Measurements from ENCODE around the gene LMNA.

LMNA gene

GRCh38 chr1:156134716-156135435 lies 20.4 kb downstream of the LMNA start:
- Histone ChIP-seq H3K79me1 (ENCODE audit: low read length) (peaks cover 6% of the 10 kb centered on the region), H2AFZ (ENCODE audit: insufficient read depth, low read length, poor library complexity) (no peak overlapping the region), H3K14ac (ENCODE audit: low read length) (no peak overlapping the region), H3K27me3 (ENCODE audit: insufficient read depth, low read length) (no peaks in the 10 kb centered on the region), H3K9ac (ENCODE audit: low read length) (no peak overlapping the region), H3K4ac (ENCODE audit: low read depth, low read length) (no peak overlapping the region), H3K4me1 (ENCODE audit: control insufficient read depth in 1 of 2, insufficient read depth in 2 of 2, low read length in 2 of 2) (peaks cover 5 to 6% of the 10 kb centered on the region in 2 experiments), H3K36me3 (ENCODE audit: control insufficient read depth in 1 of 2, insufficient read depth in 2 of 2, low read length in 2 of 2) (peaks cover 80 to 81% of the 10 kb centered on the region in 2 experiments), H3K4me3 (ENCODE audit: low read depth, low read length) (no peak overlapping the region), H4K8ac (ENCODE audit: low read depth, low read length) (no peak overlapping the region), H3K23ac (ENCODE audit: low read length) (no peak overlapping the region), H3K27ac (ENCODE audit: low read depth, low read length) (no peak overlapping the region), H3K18ac (ENCODE audit: low read length) (peak overlapping the region; percentile 14), H2BK5ac (ENCODE audit: low read depth, low read length, poor library complexity) (no peak overlapping the region), H3K9me3 (ENCODE audit: insufficient read depth, low read depth, low read length) (peaks cover 3% of the 10 kb centered on the region), H2BK120ac (ENCODE audit: insufficient read depth, low read length, poor library complexity) (no peak overlapping the region), H2AK5ac (ENCODE audit: low read length) (no peak overlapping the region), H4K12ac (ENCODE audit: low read depth, low read length) (no peak overlapping the region), H2BK12ac (ENCODE audit: low read length) (no peak overlapping the region), H3K4me2 (ENCODE audit: low read length) (no peak overlapping the region), H4K91ac (ENCODE audit: low read depth, low read length) (no peak overlapping the region), H3K79me2 (ENCODE audit: control insufficient read depth, insufficient read depth, low read length, poor library complexity) (peaks cover 2% of the 10 kb centered on the region)
- WGBS (ENCODE audit: extremely low coverage, insufficient coverage, insufficient read length) = no CpG with 5 or more reads among the region's 18 CpGs
- DNase-seq = no peak

- no peak overlapping the region for H3K9ac ChIP-seq (ENCODE audit: low read length)
- no peak overlapping the region for H2AFZ ChIP-seq (ENCODE audit: insufficient read depth, low read length, poor library complexity)
- no peak overlapping the region for H2AK5ac ChIP-seq (ENCODE audit: low read length)
- H3K27ac ChIP-seq (ENCODE audit: low read depth, low read length) = no peak overlapping the region
- no peak overlapping the region for H3K4me2 ChIP-seq (ENCODE audit: low read length)
- H3K9me3 ChIP-seq (ENCODE audit: insufficient read depth, low read depth, low read length) = peaks cover 3% of the 10 kb centered on the region
- no peak overlapping the region for H4K91ac ChIP-seq (ENCODE audit: low read depth, low read length)
- no peak overlapping the region for H3K4me3 ChIP-seq (ENCODE audit: low read depth, low read length)
- H3K14ac ChIP-seq (ENCODE audit: low read length) = no peak overlapping the region
- no peak for DNase-seq
- no peak overlapping the region for H2BK12ac ChIP-seq (ENCODE audit: low read length)
- peak overlapping the region; percentile 6 for H4K12ac ChIP-seq (ENCODE audit: low read depth, low read length)
- H3K36me3 ChIP-seq (ENCODE audit: control insufficient read depth in 1 of 2, insufficient read depth in 2 of 2, low read length in 2 of 2) = peaks cover 86 to 89% of the 10 kb centered on the region in 2 experiments
- no peak overlapping the region for H3K4ac ChIP-seq (ENCODE audit: low read depth, low read length)
- H4K8ac ChIP-seq (ENCODE audit: low read depth, low read length) = no peak overlapping the region
- H3K23ac ChIP-seq (ENCODE audit: low read length) = no peak overlapping the region
- no peaks in the 10 kb centered on the region for H3K27me3 ChIP-seq (ENCODE audit: insufficient read depth, low read length)
- no peaks in the 10 kb centered on the region for H3K79me1 ChIP-seq (ENCODE audit: low read length)
- no peaks in the 10 kb centered on the region for H3K79me2 ChIP-seq (ENCODE audit: control insufficient read depth, insufficient read depth, low read length, poor library complexity)
- no CpG with 5 or more reads among the region's 34 CpGs for WGBS (ENCODE audit: extremely low coverage, insufficient coverage, insufficient read length)
- no peak overlapping the region for H3K18ac ChIP-seq (ENCODE audit: low read length)
- no peaks in the 10 kb centered on the region for H3K4me1 ChIP-seq (ENCODE audit: control insufficient read depth in 1 of 2, insufficient read depth in 2 of 2, low read length in 2 of 2)
- H2BK5ac ChIP-seq (ENCODE audit: low read depth, low read length, poor library complexity) = no peak overlapping the region
- no peak overlapping the region for H2BK120ac ChIP-seq (ENCODE audit: insufficient read depth, low read length, poor library complexity)
Measured at GRCh38 chr1:156135930-156136871, 21.7 kb downstream of the LMNA start.

GRCh38 chr1:156136970-156137483 lies 22.5 kb downstream of the LMNA start:
- H4K91ac ChIP-seq (ENCODE audit: low read depth, low read length) = no peak overlapping the region
- H3K9me3 ChIP-seq (ENCODE audit: insufficient read depth, low read depth, low read length) = peaks cover 3% of the 10 kb centered on the region
- H2BK5ac ChIP-seq (ENCODE audit: low read depth, low read length, poor library complexity) = no peak overlapping the region
- no peak overlapping the region for H3K4me2 ChIP-seq (ENCODE audit: low read length)
- no peak overlapping the region for H3K4ac ChIP-seq (ENCODE audit: low read depth, low read length)
- H3K18ac ChIP-seq (ENCODE audit: low read length) = no peak overlapping the region
- H3K4me3 ChIP-seq (ENCODE audit: low read depth, low read length) = no peak overlapping the region
- H3K23ac ChIP-seq (ENCODE audit: low read length) = no peak overlapping the region
- no peak overlapping the region for H2AK5ac ChIP-seq (ENCODE audit: low read length)
- no peaks in the 10 kb centered on the region for H3K27me3 ChIP-seq (ENCODE audit: insufficient read depth, low read length)
- H3K27ac ChIP-seq (ENCODE audit: low read depth, low read length) = no peak overlapping the region
- no CpG with 5 or more reads among the region's 12 CpGs for WGBS (ENCODE audit: extremely low coverage, insufficient coverage, insufficient read length)
- no peak overlapping the region for H4K8ac ChIP-seq (ENCODE audit: low read depth, low read length)
- H2BK120ac ChIP-seq (ENCODE audit: insufficient read depth, low read length, poor library complexity) = no peak overlapping the region
- no peak for DNase-seq
- H4K12ac ChIP-seq (ENCODE audit: low read depth, low read length) = peak overlapping the region; percentile 6
- H3K14ac ChIP-seq (ENCODE audit: low read length) = no peak overlapping the region
- no peaks in the 10 kb centered on the region for H3K79me1 ChIP-seq (ENCODE audit: low read length)
- no peak overlapping the region for H2BK12ac ChIP-seq (ENCODE audit: low read length)
- no peak overlapping the region for H3K9ac ChIP-seq (ENCODE audit: low read length)
- no peaks in the 10 kb centered on the region for H3K4me1 ChIP-seq (ENCODE audit: control insufficient read depth in 1 of 2, insufficient read depth in 2 of 2, low read length in 2 of 2)
- H2AFZ ChIP-seq (ENCODE audit: insufficient read depth, low read length, poor library complexity) = no peak overlapping the region
- no peaks in the 10 kb centered on the region for H3K79me2 ChIP-seq (ENCODE audit: control insufficient read depth, insufficient read depth, low read length, poor library complexity)
- peaks cover 83 to 86% of the 10 kb centered on the region in 2 experiments for H3K36me3 ChIP-seq (ENCODE audit: control insufficient read depth in 1 of 2, insufficient read depth in 2 of 2, low read length in 2 of 2)

GRCh38 chr1:156138458-156138867 lies 24.0 kb downstream of the LMNA start:
- Histone ChIP-seq H3K27ac (ENCODE audit: low read depth, low read length) (no peak overlapping the region), H2BK12ac (ENCODE audit: low read length) (no peak overlapping the region), H3K36me3 (ENCODE audit: control insufficient read depth in 1 of 2, insufficient read depth in 2 of 2, low read length in 2 of 2) (peaks cover 76 to 80% of the 10 kb centered on the region in 2 experiments), H3K79me1 (ENCODE audit: low read length) (no peaks in the 10 kb centered on the region), H3K9ac (ENCODE audit: low read length) (no peak overlapping the region), H3K4me3 (ENCODE audit: low read depth, low read length) (no peak overlapping the region), H2BK5ac (ENCODE audit: low read depth, low read length, poor library complexity) (no peak overlapping the region), H2BK120ac (ENCODE audit: insufficient read depth, low read length, poor library complexity) (no peak overlapping the region), H4K8ac (ENCODE audit: low read depth, low read length) (no peak overlapping the region), H3K4me1 (ENCODE audit: control insufficient read depth in 1 of 2, insufficient read depth in 2 of 2, low read length in 2 of 2) (no peaks in the 10 kb centered on the region), H3K79me2 (ENCODE audit: control insufficient read depth, insufficient read depth, low read length, poor library complexity) (no peaks in the 10 kb centered on the region), H3K9me3 (ENCODE audit: insufficient read depth, low read depth, low read length) (peaks cover 3% of the 10 kb centered on the region), H2AFZ (ENCODE audit: insufficient read depth, low read length, poor library complexity) (no peak overlapping the region), H2AK5ac (ENCODE audit: low read length) (no peak overlapping the region), H3K18ac (ENCODE audit: low read length) (no peak overlapping the region), H3K14ac (ENCODE audit: low read length) (no peak overlapping the region), H3K4me2 (ENCODE audit: low read length) (no peak overlapping the region), H4K91ac (ENCODE audit: low read depth, low read length) (no peak overlapping the region), H4K12ac (ENCODE audit: low read depth, low read length) (no peak overlapping the region), H3K27me3 (ENCODE audit: insufficient read depth, low read length) (no peaks in the 10 kb centered on the region), H3K23ac (ENCODE audit: low read length) (no peak overlapping the region), H3K4ac (ENCODE audit: low read depth, low read length) (no peak overlapping the region)
- no peak for DNase-seq
- WGBS (ENCODE audit: extremely low coverage, insufficient coverage, insufficient read length) = no CpG with 5 or more reads among the region's 22 CpGs
